HG02759 (cell line): Measurements from ENCODE around the gene RPL6.
"Not testable (repeated sequence)": the region's sequence is repeated elsewhere in the genome, so short reads cannot be mapped to it uniquely, and the experiment has no call there.

Experiments
- ATAC-seq: cut with Tn5 transposase; IDR thresholded peaks from one replicate; pipeline ENCODE4 v1.9.1; 2021; ENCODE audit warnings: mild to moderate bottlenecking, moderate library complexity; ENCODE audit not compliant: unreplicated experiment

Gene RPL6

DNA sequence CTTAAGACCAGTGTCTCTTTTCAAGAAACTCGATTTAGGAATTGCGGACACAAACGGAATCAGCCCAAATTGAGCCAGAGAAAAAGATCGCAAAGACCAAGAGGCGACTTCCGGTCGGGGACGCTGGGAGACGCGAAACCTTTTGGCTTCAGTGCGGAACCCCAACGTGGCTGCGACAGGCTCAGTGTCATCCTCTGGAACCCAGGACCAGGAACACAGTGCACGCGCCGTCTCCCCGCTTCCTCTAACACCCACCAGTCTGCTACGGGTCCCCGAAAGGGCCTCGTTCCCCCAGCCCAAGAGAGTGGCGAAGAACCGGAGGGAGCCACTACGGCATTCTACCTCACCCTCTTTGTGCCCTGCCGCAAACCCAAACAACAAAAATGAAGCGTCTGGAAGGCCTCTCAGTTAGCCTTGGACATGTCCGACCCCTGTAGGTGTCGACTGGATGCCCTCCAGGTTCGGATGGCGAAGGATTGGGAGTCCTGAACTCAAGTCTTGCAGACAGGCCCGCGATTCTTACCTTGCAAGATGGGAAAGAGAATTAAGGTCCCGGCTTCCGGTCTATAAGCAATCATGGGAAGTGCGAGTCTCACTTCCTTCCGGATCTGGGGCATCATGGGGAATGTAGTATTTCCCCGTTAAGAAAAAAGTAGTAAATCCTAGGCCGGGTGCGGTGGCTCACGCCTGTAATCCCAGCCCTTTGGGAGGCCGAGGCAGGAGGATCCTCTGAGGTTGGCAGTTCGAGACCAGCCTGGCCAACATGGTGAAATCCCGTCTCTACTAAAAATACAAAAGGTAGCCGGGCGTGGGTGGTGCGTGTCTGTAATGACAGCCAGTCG lies at the start of gene RPL6:
RPL6 (minus strand) TSS at position 542 of the 842 bp plus-strand sequence. CDS start 949 bp downstream, outside the sequence.
- ATAC-seq, result peak; percentile 83

DNA sequence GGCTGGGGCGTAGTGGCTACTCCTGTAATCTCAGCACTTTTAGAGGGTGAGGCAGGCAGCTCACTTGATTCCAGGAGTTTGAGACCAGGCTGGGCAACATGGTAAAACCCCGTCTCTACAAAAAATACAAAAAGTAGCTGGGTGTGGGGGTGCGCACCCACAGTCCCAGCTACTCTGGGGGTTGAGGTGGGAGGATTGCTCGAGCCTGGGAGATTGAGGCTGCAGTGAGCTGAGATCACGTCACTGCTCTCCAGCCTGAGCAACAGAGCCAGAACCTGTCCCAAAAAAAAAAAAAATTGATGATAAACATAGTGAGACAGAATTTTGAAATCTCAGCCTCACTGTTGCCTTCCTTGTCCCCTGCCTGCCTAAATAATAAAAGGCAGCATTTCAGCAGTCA lies 49.3 kb upstream of the RPL6 start:
- no peak for ATAC-seq

DNA sequence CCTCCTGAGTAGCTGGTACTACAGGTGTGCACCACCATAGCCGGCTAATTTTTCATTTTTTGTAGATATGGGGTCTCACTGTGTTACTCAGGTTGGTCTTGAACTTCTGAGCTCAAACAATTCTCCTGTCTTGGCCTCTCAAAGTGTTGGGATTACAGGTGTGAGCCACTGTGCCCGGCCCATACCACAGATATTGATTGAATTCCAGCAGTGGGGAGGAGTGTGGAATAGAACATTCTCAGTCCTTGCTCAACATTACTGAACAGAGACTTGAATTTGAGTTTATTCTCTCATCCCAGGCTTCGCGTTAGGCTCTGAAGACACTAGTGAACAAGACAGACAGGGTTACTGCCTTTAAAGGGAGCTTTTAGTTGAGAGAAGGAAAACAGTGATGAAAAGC lies 48.9 kb upstream of the RPL6 start:
- no peak for ATAC-seq

DNA sequence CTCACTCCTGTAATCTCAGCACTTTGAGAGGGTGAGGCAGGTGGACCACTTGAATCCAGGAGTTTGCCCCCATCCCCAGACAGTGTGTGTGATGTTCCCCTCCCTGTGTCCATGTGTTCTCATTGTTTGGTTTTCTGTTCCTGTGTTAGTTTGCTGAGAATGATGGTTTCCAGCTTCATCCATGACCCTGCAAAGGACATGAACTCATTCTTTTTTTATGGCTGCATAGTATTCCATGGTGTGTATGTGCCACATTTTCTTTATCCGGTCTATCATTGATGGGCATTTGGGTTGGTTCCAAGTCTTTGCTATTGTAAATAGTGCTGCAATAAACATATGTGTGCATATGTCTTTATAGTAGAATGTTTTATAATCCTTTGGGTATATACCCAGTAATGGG lies 47.7 kb upstream of the RPL6 start:
- not testable (repeated sequence) for ATAC-seq

DNA sequence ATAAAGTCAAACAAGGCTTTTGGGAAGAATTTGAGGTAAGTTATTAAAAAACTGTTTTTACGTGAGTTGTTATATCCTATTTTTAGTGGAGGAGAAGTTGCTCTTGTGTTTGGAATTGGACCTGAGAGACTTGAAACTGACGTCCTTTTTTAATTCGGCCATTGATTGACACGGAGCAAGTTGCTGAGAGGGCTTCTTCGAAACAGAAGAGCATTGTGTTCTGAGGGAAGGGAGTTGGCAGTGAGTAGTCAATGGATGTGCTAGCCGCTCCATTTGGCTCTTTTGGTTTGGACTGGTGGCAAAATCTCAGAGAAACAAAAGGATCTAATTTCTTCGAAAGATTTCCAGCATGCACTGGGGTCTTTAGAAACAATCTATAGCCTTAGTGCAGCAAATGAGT lies 46.6 kb upstream of the RPL6 start:
- no peak for ATAC-seq

DNA sequence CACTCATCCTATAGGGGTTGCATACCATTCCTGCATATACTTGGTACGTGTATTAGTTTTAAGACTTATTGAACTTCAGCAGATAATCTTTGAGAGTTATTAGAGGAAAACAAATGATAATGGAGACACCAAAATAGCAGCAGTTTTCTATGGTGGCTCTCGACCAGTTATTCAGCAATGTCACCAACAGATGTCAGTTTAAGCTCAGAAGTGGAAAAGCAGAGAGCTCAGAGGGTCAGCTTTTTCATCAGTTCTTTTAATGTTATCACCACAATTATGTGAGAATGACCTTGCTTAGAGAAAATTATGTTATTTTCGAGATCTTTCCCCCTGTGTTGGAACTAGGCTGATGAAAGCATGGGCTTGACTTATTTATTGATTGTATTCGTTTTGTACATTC lies 41.3 kb upstream of the RPL6 start:
- no peak for ATAC-seq

DNA sequence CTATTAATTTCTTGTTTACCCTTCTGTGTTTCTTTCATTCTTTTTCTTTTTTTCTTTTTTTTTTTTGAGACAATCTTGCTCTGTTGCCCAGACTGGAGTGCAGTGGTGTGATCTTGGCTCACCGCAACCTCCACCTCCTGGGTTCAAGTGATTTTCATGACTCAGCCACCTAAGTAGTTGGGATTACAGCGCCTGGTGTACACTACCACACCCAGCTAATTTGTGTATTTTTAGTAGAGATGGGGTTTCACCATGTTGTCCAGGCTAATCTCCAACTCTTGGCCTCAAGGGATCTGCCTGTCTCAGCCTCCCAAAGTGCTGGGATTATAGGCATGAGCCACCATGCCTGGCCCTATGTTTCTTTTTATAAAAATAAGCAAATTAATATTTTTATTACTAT lies 38.8 kb upstream of the RPL6 start:
- ATAC-seq, result not testable (repeated sequence)

DNA sequence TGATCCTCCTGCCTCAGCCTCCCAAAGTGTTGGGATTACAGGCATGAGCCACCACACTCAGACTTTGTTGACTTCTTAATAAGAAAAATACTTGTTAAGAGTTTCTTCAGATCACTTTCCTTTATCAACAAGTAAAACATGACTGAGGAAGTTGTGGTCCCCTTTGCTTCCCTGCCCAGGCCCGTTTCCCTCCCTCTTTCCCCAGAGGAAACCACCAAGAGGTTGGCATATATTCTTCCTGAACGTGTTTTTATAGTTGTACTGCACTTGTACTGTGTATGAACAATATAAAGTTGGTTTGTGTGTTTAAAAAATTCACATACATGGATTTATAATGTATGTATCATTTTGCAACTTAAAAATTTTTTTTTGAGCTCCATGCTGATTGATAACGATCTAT lies 37.7 kb upstream of the RPL6 start:
- ATAC-seq, result no peak

DNA sequence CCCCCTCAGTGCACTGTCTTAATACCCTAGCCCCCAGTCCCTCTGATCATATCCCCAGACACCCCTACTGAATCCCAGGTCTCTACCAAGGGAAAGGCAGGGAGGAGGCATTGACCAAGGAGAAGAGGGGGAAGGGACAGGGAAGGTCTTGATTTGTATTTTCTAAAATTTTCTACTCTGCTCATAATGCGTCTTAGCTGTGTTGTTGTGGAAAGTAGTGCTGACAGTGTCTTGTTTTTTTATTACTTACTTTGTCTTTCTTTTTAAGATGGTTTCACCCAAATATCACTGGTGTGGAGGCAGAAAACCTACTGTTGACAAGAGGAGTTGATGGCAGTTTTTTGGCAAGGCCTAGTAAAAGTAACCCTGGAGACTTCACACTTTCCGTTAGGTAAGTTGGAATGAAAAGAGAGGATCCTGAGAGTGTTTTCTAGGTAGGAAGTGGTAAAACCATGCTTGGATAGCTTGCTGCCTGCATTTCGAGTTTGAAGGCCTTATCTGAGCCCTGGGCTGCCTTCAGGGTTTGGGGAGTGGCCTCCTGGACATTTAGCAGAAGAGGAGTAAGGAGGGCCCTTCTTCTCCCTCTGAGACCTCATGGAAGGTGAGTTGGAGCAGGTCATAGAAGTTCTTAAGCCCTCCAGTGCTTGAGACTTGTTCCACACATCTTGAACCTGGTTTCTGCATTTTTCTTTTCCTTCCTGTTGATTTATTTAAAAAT lies 36.8 kb upstream of the RPL6 start:
- no peak for ATAC-seq

DNA sequence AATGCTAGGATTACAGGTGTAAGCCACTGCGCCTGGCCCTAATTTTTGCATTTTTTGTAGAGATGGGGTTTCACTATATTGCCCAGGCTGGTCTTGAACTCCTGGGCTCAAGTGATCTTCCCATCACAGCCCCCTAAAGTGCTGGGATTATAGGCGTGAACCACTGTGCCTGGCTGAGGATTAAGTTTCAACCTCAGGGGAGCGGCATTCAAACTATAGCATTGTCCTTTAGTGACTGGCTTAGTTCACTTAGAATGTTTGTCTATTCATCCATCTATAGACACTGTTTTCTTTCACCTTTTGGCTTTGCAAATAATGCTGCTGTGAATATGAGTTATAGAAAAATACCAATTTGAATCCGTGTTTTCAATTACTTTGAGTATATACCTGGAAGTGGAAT lies 34.5 kb upstream of the RPL6 start:
- no peak for ATAC-seq

DNA sequence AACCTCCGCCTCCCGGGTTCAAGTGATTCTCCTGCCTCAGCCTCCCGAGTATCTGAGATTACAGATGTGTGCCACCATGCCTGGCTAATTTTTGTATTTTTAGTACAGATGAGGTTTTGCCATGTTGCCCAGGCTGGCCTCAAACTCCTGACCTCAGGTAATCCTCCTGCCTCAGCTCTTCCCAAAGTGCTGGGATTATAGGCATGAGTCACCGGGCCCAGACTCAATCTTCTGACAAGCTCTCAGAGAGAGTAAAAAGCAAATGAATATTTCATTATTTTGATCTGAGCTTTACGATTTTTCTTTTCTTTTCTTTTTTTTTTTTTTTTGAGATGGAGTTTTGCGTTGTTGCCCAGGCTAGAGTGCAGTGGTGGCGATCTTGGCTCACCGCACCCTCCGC lies 31.2 kb upstream of the RPL6 start:
- ATAC-seq, result not testable (repeated sequence)

DNA sequence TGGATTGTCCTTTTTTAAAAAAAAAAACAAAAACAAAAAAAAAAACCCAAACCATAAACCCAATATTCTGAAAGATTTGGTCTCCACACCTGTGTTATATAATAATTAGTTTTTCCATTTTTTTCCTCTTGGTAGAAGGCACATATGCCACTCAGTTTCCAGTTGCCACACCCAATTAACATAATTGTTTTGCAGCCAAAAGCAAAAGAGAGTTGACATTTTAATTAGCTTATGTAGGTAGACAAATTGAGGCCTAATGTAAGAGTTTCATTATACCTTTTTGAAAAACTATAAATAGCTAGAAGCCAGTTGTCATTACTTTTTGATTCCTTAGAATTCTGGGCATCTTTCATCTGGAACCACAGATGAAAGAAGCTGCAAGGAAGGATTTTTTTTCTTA lies 30.4 kb upstream of the RPL6 start:
- no peak for ATAC-seq

DNA sequence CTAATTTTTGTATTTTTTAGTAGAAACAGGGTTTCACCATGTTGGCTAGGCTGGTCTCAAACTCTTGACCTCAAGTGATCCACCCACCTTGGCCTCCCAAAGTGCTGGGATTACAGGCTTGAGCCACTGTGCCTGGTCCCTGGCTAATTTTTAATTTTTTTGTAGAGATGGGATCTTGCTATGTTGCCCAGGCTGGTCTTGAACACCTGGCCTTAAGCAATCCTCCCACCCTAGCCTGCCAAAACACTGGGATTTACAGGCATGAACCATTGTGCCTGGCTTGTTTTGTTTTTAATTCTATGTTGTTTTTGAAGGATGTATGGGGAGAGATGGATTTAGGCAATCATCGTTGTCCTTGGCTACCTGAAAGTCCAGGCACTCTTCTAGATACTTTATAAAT lies 29.2 kb upstream of the RPL6 start:
- not testable (repeated sequence) for ATAC-seq

DNA sequence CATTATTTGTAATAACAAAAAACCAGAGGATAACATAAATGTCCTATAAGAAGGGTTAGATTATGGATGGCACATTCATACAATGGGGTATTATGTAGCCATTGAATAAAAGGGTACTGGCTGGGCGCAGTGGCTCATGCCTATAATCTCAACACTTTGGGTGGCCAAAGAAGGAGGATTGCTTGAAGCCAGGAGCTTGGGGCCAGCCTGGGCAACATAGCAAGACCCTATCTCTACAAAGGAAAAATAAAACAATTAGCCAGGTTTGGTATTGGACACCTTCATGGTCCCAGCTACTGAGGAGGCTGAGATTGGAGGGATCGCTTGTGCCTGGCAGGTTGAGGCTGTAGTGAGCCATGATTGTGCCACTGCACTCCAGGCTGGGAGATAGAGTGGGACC lies 24.1 kb upstream of the RPL6 start:
- ATAC-seq, result no peak

DNA sequence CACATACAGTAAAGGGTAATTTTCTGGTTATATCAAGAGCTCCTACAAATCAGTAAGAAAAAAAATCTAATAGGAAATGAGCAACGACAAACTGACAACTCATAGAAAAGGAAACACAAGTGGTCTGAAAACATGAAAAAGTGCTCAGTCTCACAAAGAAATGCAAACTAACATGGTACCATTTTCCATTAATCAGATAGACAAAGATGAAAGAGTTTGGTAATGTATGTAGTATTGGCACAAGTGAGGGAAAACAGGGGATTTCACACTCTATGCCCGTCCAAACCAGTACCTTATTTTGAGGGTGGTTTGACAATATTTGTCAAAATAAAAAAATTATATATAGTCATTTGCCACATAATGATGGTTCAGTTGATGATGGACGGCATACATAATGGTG lies 22.6 kb upstream of the RPL6 start:
- no peak for ATAC-seq

DNA sequence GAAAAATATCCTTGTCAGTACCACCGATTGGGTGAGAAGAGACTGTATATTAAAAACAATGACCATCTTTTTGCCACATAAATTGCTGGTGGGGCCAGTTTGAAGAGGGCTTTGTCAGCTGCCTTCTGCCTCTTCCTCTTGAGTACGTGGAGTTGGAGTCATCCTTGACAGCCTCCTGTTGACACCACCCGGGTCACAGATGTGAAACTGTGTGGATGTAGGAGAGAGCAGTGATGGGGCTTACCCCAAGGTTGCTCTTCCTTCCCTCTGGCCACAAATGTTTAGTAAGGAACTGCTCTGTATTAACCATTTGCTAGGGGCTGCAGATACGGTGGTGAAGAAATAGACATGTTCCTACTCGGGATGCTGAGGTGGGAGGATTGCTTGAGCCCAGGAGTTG lies 21.5 kb upstream of the RPL6 start:
- ATAC-seq, result no peak

DNA sequence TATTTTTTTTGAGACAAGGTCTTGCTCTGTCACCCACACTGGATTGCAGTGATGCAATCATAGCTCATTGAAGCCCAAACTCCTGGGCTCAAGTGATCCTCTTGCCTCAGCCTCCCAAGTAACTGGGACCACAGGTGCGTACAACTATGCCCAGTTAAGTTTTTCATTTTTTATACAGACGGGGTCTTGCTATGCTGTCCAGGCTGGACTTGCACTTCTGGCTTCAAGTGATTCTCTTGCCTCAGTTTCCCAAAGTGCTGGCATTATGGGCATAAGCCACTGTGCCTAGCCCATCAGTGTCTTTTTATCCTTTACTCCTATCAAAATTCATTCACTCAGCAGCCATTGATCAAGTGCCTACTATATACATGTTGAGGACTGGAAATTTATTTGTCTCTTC lies 18.4 kb upstream of the RPL6 start:
- no peak for ATAC-seq

DNA sequence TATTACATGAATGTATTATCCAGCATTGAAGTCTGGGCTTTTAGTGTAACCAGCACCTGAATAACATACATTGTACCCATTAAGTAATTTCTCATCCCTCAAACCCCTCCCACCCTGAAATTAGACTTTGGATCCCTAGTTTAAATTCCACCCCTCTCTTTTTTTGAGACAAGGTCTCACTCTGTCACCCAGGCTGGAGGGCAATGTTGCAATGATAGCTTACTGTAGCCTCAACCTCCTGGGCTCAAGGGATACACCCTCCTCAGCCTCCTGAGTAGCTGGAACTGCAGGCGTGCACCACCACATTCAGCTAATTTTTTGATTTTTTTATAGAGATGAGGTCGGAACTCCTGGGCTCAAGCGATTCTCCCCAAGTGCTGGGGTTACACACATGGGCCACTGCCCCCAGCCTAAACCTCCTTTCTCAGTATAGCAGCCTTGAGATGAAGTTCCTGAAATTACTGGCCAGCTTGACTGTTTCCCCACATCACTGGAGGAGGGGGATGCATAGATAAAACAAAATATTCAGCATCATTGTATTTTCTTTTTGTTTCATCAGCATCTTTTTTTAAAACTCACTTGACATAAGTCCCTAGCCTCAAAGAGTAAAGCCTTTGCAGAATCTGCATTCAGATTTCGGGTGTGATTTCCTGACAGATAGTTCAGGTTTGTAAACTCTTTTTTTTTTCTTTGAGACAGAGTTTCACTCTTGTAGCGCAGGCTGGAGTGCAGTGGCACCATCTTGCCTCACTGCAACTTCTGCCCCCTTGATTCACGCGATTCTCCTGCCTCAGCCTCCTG lies 16.4 kb upstream of the RPL6 start:
- ATAC-seq, result no peak

DNA sequence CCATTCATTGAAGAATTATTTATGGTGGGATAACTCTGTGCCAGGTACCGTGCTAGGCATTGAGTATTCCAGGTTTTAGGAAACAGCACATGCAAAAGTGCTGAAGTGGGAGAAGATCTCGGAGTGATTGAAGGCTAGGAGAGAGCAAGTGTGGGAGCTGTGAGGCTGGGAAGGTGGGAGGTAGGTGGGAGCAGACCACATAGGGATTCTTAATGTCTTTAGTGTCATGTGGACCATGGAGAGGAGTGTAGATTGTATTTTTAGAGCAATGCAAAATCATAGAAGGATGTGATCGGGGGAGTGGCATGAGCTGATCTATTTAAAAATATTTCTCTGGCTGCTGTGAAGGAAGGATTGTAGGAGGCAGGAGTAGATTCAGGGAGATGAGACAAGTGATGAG lies 14.7 kb upstream of the RPL6 start:
- ATAC-seq, result no peak

DNA sequence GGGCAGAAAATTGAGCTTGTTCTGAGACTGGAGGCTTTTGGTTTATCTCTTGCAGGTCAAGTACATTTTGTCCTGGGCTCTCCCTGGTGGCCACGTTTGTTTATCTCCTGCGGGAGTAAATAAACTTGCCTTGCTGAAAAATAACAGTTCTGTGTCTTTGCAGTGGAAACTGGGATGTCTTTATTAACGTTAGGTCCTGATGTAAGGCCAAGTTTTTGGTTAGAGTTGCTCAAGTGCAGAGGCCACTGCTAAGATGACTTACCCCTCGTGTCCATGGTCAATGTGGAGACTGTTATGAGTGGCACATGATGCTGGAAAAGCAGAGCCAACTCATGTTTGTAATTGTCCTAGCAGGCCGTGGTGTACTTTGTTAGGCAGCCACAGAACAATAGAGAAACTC lies 13.1 kb upstream of the RPL6 start:
- ATAC-seq, result no peak

DNA sequence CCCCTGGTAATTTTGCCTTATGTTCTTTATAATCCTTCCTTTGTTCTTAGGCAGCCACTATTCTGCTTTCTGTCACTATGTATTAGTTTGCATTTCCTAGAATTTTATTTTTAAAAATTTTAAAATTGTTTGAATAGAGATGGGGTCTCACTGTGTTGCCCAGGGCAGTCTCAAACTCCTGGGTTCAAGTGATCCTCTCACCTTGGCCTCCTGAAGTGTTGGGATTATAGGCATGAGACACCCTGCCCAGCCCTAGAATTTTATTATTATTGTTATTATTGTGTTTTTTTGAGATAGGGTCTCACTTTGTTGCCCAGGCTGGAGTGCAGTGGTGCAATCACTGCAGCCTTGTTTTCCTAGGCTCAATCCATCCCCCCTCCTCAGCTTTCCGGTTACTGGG lies 12.0 kb upstream of the RPL6 start:
- ATAC-seq, result no peak

DNA sequence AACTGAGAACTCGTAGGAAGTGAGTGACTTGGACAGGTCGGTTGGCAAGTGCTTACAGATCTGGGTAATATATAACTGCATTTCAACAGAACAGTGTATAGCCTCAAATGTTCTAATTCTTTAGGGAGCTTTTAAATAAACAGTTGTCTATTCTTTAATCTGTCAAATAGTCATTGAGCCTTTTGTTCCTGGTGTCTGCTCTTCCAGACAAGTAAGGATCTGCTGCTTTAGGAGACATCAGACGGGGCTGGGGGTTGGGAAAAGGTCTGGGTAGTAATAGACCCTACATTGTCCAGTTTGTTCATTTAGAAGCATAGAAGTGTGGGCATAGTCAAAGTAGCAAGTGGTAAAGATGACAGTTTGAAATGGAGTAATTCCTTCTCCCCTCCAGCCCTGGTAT lies 11.3 kb upstream of the RPL6 start:
- no peak for ATAC-seq
